Measurements from ENCODE around the gene RAB30.

The RAB30 gene

DNA sequence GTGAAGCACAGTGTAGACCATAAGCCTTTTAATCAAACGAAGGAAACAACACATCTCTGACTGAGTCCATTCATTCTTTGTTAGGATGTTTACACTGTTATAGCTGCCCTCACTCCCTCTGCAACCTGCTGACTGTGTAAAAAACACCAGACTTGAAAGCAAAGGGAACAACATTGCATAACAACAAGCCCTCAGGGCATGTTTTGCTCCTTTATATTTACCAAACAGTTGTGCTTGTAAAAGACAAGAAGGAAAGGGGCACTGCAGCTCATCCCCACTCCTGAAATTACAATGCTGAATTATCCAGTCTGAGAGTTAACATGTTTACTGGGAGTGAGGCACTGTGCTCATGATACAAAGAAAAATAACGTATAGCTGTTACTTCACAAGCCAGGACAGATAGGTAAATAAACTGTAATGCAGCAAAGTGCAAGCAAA lies 46.4 kb downstream of the RAB30 start:
- Histone ChIP-seq H4K20me1 (ENCODE audit: insufficient read depth, low read length) (no peaks in the 10 kb centered on the region), H3K9ac (ENCODE audit: low read length) (no peak overlapping the region), H3F3A (ENCODE audit: insufficient read depth, low read length) (no peaks in the 10 kb centered on the region), H3K79me2 (ENCODE audit: low read length) (peaks cover 97% of the 10 kb centered on the region), H2AFZ (ENCODE audit: low read length) (no peak overlapping the region), H3K27ac (ENCODE audit: low read length) (peak overlapping the region; percentile 24; the same call in 1 of the 2 replicates), H3K27me3 (replicated peaks; ENCODE audit: insufficient read depth, low read length) (no peaks in the 10 kb centered on the region), H3K4me1 (ENCODE audit: low read length) (peaks cover 20% of the 10 kb centered on the region), H3K9me2 (replicated peaks; ENCODE audit: insufficient read depth, low read length) (no peaks in the 10 kb centered on the region), H3K36me3 (replicated peaks; ENCODE audit: insufficient read depth, low read length) (no peaks in the 10 kb centered on the region), H3K4me2 (ENCODE audit: low read depth, low read length) (peak overlapping the region; percentile 47), H3K4me3 (ENCODE audit: low read length) (no peak overlapping the region), H3K9me3 (replicated peaks; ENCODE audit: insufficient read depth, low read length) (no peaks in the 10 kb centered on the region)
- DNase-seq = peak; percentile 46
- TF ChIP-seq EZH2phosphoT487 (IDR thresholded peaks at IDR 0.05; ENCODE audit: low read length) = no peak
- TF ChIP-seq, protein P1, sequence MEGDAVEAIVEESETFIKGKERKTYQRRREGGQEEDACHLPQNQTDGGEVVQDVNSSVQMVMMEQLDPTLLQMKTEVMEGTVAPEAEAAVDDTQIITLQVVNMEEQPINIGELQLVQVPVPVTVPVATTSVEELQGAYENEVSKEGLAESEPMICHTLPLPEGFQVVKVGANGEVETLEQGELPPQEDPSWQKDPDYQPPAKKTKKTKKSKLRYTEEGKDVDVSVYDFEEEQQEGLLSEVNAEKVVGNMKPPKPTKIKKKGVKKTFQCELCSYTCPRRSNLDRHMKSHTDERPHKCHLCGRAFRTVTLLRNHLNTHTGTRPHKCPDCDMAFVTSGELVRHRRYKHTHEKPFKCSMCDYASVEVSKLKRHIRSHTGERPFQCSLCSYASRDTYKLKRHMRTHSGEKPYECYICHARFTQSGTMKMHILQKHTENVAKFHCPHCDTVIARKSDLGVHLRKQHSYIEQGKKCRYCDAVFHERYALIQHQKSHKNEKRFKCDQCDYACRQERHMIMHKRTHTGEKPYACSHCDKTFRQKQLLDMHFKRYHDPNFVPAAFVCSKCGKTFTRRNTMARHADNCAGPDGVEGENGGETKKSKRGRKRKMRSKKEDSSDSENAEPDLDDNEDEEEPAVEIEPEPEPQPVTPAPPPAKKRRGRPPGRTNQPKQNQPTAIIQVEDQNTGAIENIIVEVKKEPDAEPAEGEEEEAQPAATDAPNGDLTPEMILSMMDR (IDR thresholded peaks at IDR 0.05; ENCODE audit: low read length) = no peak
- TF ChIP-seq EZH2 (optimal IDR thresholded peaks at IDR 0.05; ENCODE audit: low read depth, low read length) = no peak

- H3K9me2 ChIP-seq (replicated peaks; ENCODE audit: insufficient read depth, low read length) = no peaks in the 10 kb centered on the region
- no peak overlapping the region for H3K4me2 ChIP-seq (ENCODE audit: low read depth, low read length)
- H3K27me3 ChIP-seq (replicated peaks; ENCODE audit: insufficient read depth, low read length) = no peaks in the 10 kb centered on the region
- TF ChIP-seq, protein P1 (IDR thresholded peaks at IDR 0.05; ENCODE audit: low read length) = no peak
- TF ChIP-seq EZH2 (optimal IDR thresholded peaks at IDR 0.05; ENCODE audit: low read depth, low read length) = no peak
- no peak overlapping the region for H3K4me3 ChIP-seq (ENCODE audit: low read length)
- no peak overlapping the region for H2AFZ ChIP-seq (ENCODE audit: low read length)
- DNase-seq = no peak
- no peak overlapping the region for H3K9ac ChIP-seq (ENCODE audit: low read length)
- no peak overlapping the region for H3K27ac ChIP-seq (ENCODE audit: low read length)
- no peaks in the 10 kb centered on the region for H3F3A ChIP-seq (ENCODE audit: insufficient read depth, low read length)
- H3K9me3 ChIP-seq (replicated peaks; ENCODE audit: insufficient read depth, low read length) = no peaks in the 10 kb centered on the region
- no peaks in the 10 kb centered on the region for H4K20me1 ChIP-seq (ENCODE audit: insufficient read depth, low read length)
- peaks cover 20% of the 10 kb centered on the region for H3K4me1 ChIP-seq (ENCODE audit: low read length)
- no peaks in the 10 kb centered on the region for H3K36me3 ChIP-seq (replicated peaks; ENCODE audit: insufficient read depth, low read length)
- peaks cover 97% of the 10 kb centered on the region for H3K79me2 ChIP-seq (ENCODE audit: low read length)
Observed at GRCh38 chr11:83024270-83024854, 47.3 kb downstream of the RAB30 start.

DNA sequence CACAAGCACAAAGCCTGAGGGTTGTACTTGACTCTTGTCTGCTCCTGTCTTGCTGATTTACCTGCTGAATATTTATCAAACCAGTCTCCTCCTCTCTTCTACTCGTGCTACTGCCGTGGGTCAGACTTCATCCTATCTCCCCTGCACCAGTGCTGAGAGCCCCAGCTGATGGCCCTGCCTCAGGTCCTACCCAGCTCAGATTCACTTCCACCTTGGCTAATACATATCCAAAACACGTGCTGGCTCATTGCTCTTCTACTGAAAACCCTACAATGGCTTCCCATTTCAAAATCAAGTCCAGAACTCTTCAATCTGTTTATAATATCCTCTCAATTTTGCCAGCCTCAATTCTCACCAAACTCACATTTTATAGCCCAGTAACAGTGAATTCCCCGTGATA lies 48.3 kb downstream of the RAB30 start:
- H3K27me3 ChIP-seq (replicated peaks; ENCODE audit: insufficient read depth, low read length) = no peaks in the 10 kb centered on the region
- no peak overlapping the region for H3K9ac ChIP-seq (ENCODE audit: low read length)
- no peaks in the 10 kb centered on the region for H3K9me2 ChIP-seq (replicated peaks; ENCODE audit: insufficient read depth, low read length)
- no peaks in the 10 kb centered on the region for H3F3A ChIP-seq (ENCODE audit: insufficient read depth, low read length)
- no peak for DNase-seq
- H3K9me3 ChIP-seq (replicated peaks; ENCODE audit: insufficient read depth, low read length) = no peaks in the 10 kb centered on the region
- no peak overlapping the region for H3K4me2 ChIP-seq (ENCODE audit: low read depth, low read length)
- no peak overlapping the region for H3K4me3 ChIP-seq (ENCODE audit: low read length)
- no peak overlapping the region for H3K27ac ChIP-seq (ENCODE audit: low read length)
- TF ChIP-seq EZH2phosphoT487 (IDR thresholded peaks at IDR 0.05; ENCODE audit: low read length) (no peak), EZH2 (optimal IDR thresholded peaks at IDR 0.05; ENCODE audit: low read depth, low read length) (no peak)
- TF ChIP-seq, protein P1 (IDR thresholded peaks at IDR 0.05; ENCODE audit: low read length) = no peak
- H4K20me1 ChIP-seq (ENCODE audit: insufficient read depth, low read length) = no peaks in the 10 kb centered on the region
- H3K36me3 ChIP-seq (replicated peaks; ENCODE audit: insufficient read depth, low read length) = no peaks in the 10 kb centered on the region
- H3K79me2 ChIP-seq (ENCODE audit: low read length) = peaks cover 98% of the 10 kb centered on the region
- peaks cover 20% of the 10 kb centered on the region for H3K4me1 ChIP-seq (ENCODE audit: low read length)
- H2AFZ ChIP-seq (ENCODE audit: low read length) = no peak overlapping the region

Data from MM.1S (cell line).